ENCODE measurements around the gene ACER2.
"Not testable (repeated sequence)": the region's sequence is repeated elsewhere in the genome, so short reads cannot be mapped to it uniquely, and the experiment has no call there.

DNA sequence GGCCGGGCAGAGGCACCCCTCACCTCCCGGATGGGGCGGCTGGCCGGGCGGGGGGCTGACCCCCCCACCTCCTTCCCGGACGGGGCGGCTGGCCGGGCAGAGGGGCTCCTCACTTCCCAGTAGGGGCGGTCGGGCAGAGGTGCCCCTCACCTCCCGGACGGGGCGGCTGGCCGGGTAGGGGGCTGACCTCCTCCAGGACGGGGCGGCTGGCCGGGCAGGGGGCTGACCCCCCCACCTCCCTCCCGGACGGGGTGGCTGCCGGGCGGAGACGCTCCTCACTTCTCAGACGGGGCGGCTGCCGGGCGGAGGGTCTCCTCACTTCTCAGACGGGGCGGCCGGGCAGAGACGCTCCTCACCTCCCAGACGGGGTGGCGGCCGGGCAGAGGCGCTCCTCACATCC lies 24.9 kb downstream of the ACER2 start:
- TF ChIP-seq, protein P1, sequence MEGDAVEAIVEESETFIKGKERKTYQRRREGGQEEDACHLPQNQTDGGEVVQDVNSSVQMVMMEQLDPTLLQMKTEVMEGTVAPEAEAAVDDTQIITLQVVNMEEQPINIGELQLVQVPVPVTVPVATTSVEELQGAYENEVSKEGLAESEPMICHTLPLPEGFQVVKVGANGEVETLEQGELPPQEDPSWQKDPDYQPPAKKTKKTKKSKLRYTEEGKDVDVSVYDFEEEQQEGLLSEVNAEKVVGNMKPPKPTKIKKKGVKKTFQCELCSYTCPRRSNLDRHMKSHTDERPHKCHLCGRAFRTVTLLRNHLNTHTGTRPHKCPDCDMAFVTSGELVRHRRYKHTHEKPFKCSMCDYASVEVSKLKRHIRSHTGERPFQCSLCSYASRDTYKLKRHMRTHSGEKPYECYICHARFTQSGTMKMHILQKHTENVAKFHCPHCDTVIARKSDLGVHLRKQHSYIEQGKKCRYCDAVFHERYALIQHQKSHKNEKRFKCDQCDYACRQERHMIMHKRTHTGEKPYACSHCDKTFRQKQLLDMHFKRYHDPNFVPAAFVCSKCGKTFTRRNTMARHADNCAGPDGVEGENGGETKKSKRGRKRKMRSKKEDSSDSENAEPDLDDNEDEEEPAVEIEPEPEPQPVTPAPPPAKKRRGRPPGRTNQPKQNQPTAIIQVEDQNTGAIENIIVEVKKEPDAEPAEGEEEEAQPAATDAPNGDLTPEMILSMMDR (tag by site-specific recombination; IDR thresholded peaks at IDR 0.05), result not testable (repeated sequence)
- TF ChIP-seq, protein P2, sequence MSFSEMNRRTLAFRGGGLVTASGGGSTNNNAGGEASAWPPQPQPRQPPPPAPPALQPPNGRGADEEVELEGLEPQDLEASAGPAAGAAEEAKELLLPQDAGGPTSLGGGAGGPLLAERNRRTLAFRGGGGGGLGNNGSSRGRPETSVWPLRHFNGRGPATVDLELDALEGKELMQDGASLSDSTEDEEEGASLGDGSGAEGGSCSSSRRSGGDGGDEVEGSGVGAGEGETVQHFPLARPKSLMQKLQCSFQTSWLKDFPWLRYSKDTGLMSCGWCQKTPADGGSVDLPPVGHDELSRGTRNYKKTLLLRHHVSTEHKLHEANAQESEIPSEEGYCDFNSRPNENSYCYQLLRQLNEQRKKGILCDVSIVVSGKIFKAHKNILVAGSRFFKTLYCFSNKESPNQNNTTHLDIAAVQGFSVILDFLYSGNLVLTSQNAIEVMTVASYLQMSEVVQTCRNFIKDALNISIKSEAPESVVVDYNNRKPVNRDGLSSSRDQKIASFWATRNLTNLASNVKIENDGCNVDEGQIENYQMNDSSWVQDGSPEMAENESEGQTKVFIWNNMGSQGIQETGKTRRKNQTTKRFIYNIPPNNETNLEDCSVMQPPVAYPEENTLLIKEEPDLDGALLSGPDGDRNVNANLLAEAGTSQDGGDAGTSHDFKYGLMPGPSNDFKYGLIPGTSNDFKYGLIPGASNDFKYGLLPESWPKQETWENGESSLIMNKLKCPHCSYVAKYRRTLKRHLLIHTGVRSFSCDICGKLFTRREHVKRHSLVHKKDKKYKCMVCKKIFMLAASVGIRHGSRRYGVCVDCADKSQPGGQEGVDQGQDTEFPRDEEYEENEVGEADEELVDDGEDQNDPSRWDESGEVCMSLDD (tag by site-specific recombination; IDR thresholded peaks at IDR 0.05), result not testable (repeated sequence)

Measured in HEK293 (cell line).